ENCODE results near the gene KLHDC8A. TPM values are rescaled to one million over a fixed set of nuclear protein-coding genes. Genes with fewer than 3 reads are reported as not detected.

The KLHDC8A gene
- total RNA-seq, 4 donors from 2014 or later, result not detected

GRCh38 chr1:205291596-205291995 is 65.1 kb downstream of the KLHDC8A start:
- in situ Hi-C loops (cut with MboI; ENCODE audit: low sequenced_read_pairs in 4 of 4), result no loop called here
- no peak overlapping the region for H3K27ac ChIP-seq
- intact Hi-C loops (cut with DNase I; ENCODE audit: low total_unique reads), result no loop called here
- no peaks in the 10 kb centered on the region for H3K27me3 ChIP-seq
- H3K4me1 ChIP-seq, result peaks cover 4 to 10% of the 10 kb centered on the region in 2 donors
- H3K4me3 ChIP-seq, result no peak overlapping the region
- TF ChIP-seq CTCF (IDR thresholded peaks at IDR 0.05 in 4 of 5, conservative IDR thresholded peaks at IDR 0.05 in 1 of 5) (no peak), POLR2A (IDR thresholded peaks at IDR 0.05) (no peak)
- DNase-seq (no peak), ATAC-seq (no peak)
- H3K9me3 ChIP-seq, result no peaks in the 10 kb centered on the region
- H3K36me3 ChIP-seq, result no peaks in the 10 kb centered on the region

- Histone ChIP-seq H3K36me3 (no peaks in the 10 kb centered on the region), H3K4me3 (no peak overlapping the region), H3K4me1 (peaks cover 6 to 15% of the 10 kb centered on the region in 2 donors), H3K9me3 (no peaks in the 10 kb centered on the region), H3K27ac (no peak overlapping the region), H3K27me3 (no peaks in the 10 kb centered on the region)
- ATAC-seq (no peak), DNase-seq (peak in 1 of 2 donors; percentile 40)
- in situ Hi-C loops (cut with MboI; ENCODE audit: low sequenced_read_pairs in 4 of 4), result no loop called here
- intact Hi-C loops (cut with DNase I; ENCODE audit: low total_unique reads), result no loop called here
- TF ChIP-seq CTCF (IDR thresholded peaks at IDR 0.05 in 4 of 5, conservative IDR thresholded peaks at IDR 0.05 in 1 of 5) (no peak), POLR2A (IDR thresholded peaks at IDR 0.05) (no peak)
These were observed 68.8 kb downstream of the KLHDC8A start for GRCh38 chr1:205287767-205288559.

- H3K27ac ChIP-seq, result no peak overlapping the region
- H3K9me3 ChIP-seq, result no peaks in the 10 kb centered on the region
- H3K36me3 ChIP-seq, result no peaks in the 10 kb centered on the region
- H3K4me1 ChIP-seq, result peaks cover 6 to 15% of the 10 kb centered on the region in 2 donors
- no peaks in the 10 kb centered on the region for H3K27me3 ChIP-seq
- DNase-seq (no peak), ATAC-seq (no peak)
- in situ Hi-C loops (cut with MboI; ENCODE audit: low sequenced_read_pairs in 4 of 4), result no loop called here
- TF ChIP-seq CTCF (IDR thresholded peaks at IDR 0.05 in 4 of 5, conservative IDR thresholded peaks at IDR 0.05 in 1 of 5), result no peak
- no peak for TF ChIP-seq POLR2A (IDR thresholded peaks at IDR 0.05)
- intact Hi-C loops (cut with DNase I; ENCODE audit: low total_unique reads), result no loop called here
- H3K4me3 ChIP-seq, result no peak overlapping the region
These were observed 69.6 kb downstream of the KLHDC8A start for GRCh38 chr1:205287076-205287475.

- in situ Hi-C loops (cut with MboI; ENCODE audit: low sequenced_read_pairs in 4 of 4), result no loop called here
- Histone ChIP-seq H3K4me3 (no peak overlapping the region), H3K4me1 (peaks cover 6 to 15% of the 10 kb centered on the region in 2 donors)
These were observed 70.3 kb downstream of the KLHDC8A start for GRCh38 chr1:205286335-205286950.

More at GRCh38 chr1:205286335-205286950, 70.3 kb downstream of the KLHDC8A start:
- Histone ChIP-seq H3K9me3 (no peaks in the 10 kb centered on the region), H3K27me3 (no peaks in the 10 kb centered on the region), H3K27ac (no peak overlapping the region), H3K36me3 (no peaks in the 10 kb centered on the region)
- DNase-seq (no peak), ATAC-seq (no peak)
- intact Hi-C loops (cut with DNase I; ENCODE audit: low total_unique reads), result no loop called here
- TF ChIP-seq POLR2A (IDR thresholded peaks at IDR 0.05) (no peak), CTCF (IDR thresholded peaks at IDR 0.05 in 4 of 5, conservative IDR thresholded peaks at IDR 0.05 in 1 of 5) (no peak)

Other genes with a start within 250 kb of the KLHDC8A start
- 10 to 100 TPM; 14.4 to 25.1 (median 21.2) TPM for gene RBBP5, start 234.9 kb downstream of the KLHDC8A start, total RNA-seq
- gene DSTYK, start 145.2 kb downstream of the KLHDC8A start, total RNA-seq, result 10 to 100 TPM; 12.2 to 15.8 (median 13.9) TPM
- 1 to 10 TPM; 1.1 to 7.6 (median 5.6) TPM for gene TMCC2, start 129.0 kb downstream of the KLHDC8A start, total RNA-seq
- 1 to 10 TPM in 1 of 4 donors, under 1 TPM in 3; 0.42 to 1.9 (median 0.58) TPM for gene NUAK2, start 35.2 kb downstream of the KLHDC8A start, total RNA-seq
- not detected for gene LEMD1, start 65.1 kb upstream of the KLHDC8A start, total RNA-seq
- not detected for gene BLACAT1, start 99.1 kb upstream of the KLHDC8A start, total RNA-seq
- gene CDK18, start 147.7 kb upstream of the KLHDC8A start, total RNA-seq, result 1 to 10 TPM; 1.2 to 4.6 (median 1.5) TPM

Measured in gastrocnemius medialis (tissue), 4 donors.